ENCODE data around the gene LRRC4C.

LRRC4C gene

GRCh38 chr11:41045266-41045665 is 414.2 kb downstream of the LRRC4C start:
- H3K18ac ChIP-seq (ENCODE audit: low read length), result no peak overlapping the region
- H3K4me1 ChIP-seq (ENCODE audit: control insufficient read depth in 1 of 2, insufficient read depth in 2 of 2, low read length in 2 of 2), result no peaks in the 10 kb centered on the region
- H3K23ac ChIP-seq (ENCODE audit: low read length), result no peak overlapping the region
- no peak overlapping the region for H3K14ac ChIP-seq (ENCODE audit: low read length)
- no peaks in the 10 kb centered on the region for H3K36me3 ChIP-seq (ENCODE audit: control insufficient read depth in 1 of 2, insufficient read depth in 2 of 2, low read length in 2 of 2)
- H4K12ac ChIP-seq (ENCODE audit: low read depth, low read length), result no peak overlapping the region
- H4K91ac ChIP-seq (ENCODE audit: low read depth, low read length), result no peak overlapping the region
- no peaks in the 10 kb centered on the region for H3K27me3 ChIP-seq (ENCODE audit: insufficient read depth, low read length)
- H3K9ac ChIP-seq (ENCODE audit: low read length), result no peak overlapping the region
- no peaks in the 10 kb centered on the region for H3K9me3 ChIP-seq (ENCODE audit: insufficient read depth, low read depth, low read length)
- H2BK5ac ChIP-seq (ENCODE audit: low read depth, low read length, poor library complexity), result no peak overlapping the region
- H2AK5ac ChIP-seq (ENCODE audit: low read length), result no peak overlapping the region
- DNase-seq, result no peak
- no CpG with 5 or more reads among the region's 5 CpGs for WGBS (ENCODE audit: extremely low coverage, insufficient coverage, insufficient read length)
- no peak overlapping the region for H3K4me3 ChIP-seq (ENCODE audit: low read depth, low read length)
- no peak overlapping the region for H3K27ac ChIP-seq (ENCODE audit: low read depth, low read length)
- no peak overlapping the region for H2BK120ac ChIP-seq (ENCODE audit: insufficient read depth, low read length, poor library complexity)
- H4K8ac ChIP-seq (ENCODE audit: low read depth, low read length), result no peak overlapping the region
- H3K4me2 ChIP-seq (ENCODE audit: low read length), result no peak overlapping the region
- H2AFZ ChIP-seq (ENCODE audit: insufficient read depth, low read length, poor library complexity), result no peak overlapping the region
- H3K79me2 ChIP-seq (ENCODE audit: control insufficient read depth, insufficient read depth, low read length, poor library complexity), result no peaks in the 10 kb centered on the region
- no peaks in the 10 kb centered on the region for H3K79me1 ChIP-seq (ENCODE audit: low read length)
- H3K4ac ChIP-seq (ENCODE audit: low read depth, low read length), result no peak overlapping the region
- H2BK12ac ChIP-seq (ENCODE audit: low read length), result no peak overlapping the region

- Histone ChIP-seq H3K36me3 (ENCODE audit: control insufficient read depth in 1 of 2, insufficient read depth in 2 of 2, low read length in 2 of 2) (no peaks in the 10 kb centered on the region), H3K9me3 (ENCODE audit: insufficient read depth, low read depth, low read length) (no peaks in the 10 kb centered on the region), H3K4me3 (ENCODE audit: low read depth, low read length) (no peak overlapping the region), H4K8ac (ENCODE audit: low read depth, low read length) (no peak overlapping the region), H3K79me2 (ENCODE audit: control insufficient read depth, insufficient read depth, low read length, poor library complexity) (no peaks in the 10 kb centered on the region), H3K14ac (ENCODE audit: low read length) (no peak overlapping the region), H2AFZ (ENCODE audit: insufficient read depth, low read length, poor library complexity) (no peak overlapping the region), H3K4me2 (ENCODE audit: low read length) (no peak overlapping the region), H3K27ac (ENCODE audit: low read depth, low read length) (no peak overlapping the region), H3K9ac (ENCODE audit: low read length) (no peak overlapping the region), H4K12ac (ENCODE audit: low read depth, low read length) (no peak overlapping the region), H3K79me1 (ENCODE audit: low read length) (no peaks in the 10 kb centered on the region), H2BK120ac (ENCODE audit: insufficient read depth, low read length, poor library complexity) (no peak overlapping the region), H3K27me3 (ENCODE audit: insufficient read depth, low read length) (no peaks in the 10 kb centered on the region), H3K4ac (ENCODE audit: low read depth, low read length) (no peak overlapping the region), H4K91ac (ENCODE audit: low read depth, low read length) (no peak overlapping the region), H2BK12ac (ENCODE audit: low read length) (no peak overlapping the region), H2BK5ac (ENCODE audit: low read depth, low read length, poor library complexity) (no peak overlapping the region), H2AK5ac (ENCODE audit: low read length) (no peak overlapping the region), H3K23ac (ENCODE audit: low read length) (no peak overlapping the region), H3K4me1 (ENCODE audit: control insufficient read depth in 1 of 2, insufficient read depth in 2 of 2, low read length in 2 of 2) (no peaks in the 10 kb centered on the region), H3K18ac (ENCODE audit: low read length) (no peak overlapping the region)
- DNase-seq, result no peak
- WGBS (ENCODE audit: extremely low coverage, insufficient coverage, insufficient read length), result no CpG with 5 or more reads among the region's 2 CpGs
Observed at GRCh38 chr11:41044747-41045146, 414.7 kb downstream of the LRRC4C start.

GRCh38 chr11:41042688-41043087 is 416.8 kb downstream of the LRRC4C start:
- Histone ChIP-seq H3K36me3 (ENCODE audit: control insufficient read depth in 1 of 2, insufficient read depth in 2 of 2, low read length in 2 of 2) (no peaks in the 10 kb centered on the region), H4K91ac (ENCODE audit: low read depth, low read length) (no peak overlapping the region), H3K18ac (ENCODE audit: low read length) (no peak overlapping the region), H2AK5ac (ENCODE audit: low read length) (no peak overlapping the region), H2AFZ (ENCODE audit: insufficient read depth, low read length, poor library complexity) (no peak overlapping the region), H2BK12ac (ENCODE audit: low read length) (no peak overlapping the region), H3K4ac (ENCODE audit: low read depth, low read length) (no peak overlapping the region), H3K79me2 (ENCODE audit: control insufficient read depth, insufficient read depth, low read length, poor library complexity) (no peaks in the 10 kb centered on the region), H3K27ac (ENCODE audit: low read depth, low read length) (no peak overlapping the region), H3K4me3 (ENCODE audit: low read depth, low read length) (no peak overlapping the region), H4K8ac (ENCODE audit: low read depth, low read length) (no peak overlapping the region), H3K9me3 (ENCODE audit: insufficient read depth, low read depth, low read length) (no peaks in the 10 kb centered on the region), H3K4me2 (ENCODE audit: low read length) (no peak overlapping the region), H3K23ac (ENCODE audit: low read length) (no peak overlapping the region), H4K12ac (ENCODE audit: low read depth, low read length) (no peak overlapping the region), H3K9ac (ENCODE audit: low read length) (no peak overlapping the region), H3K14ac (ENCODE audit: low read length) (no peak overlapping the region), H2BK120ac (ENCODE audit: insufficient read depth, low read length, poor library complexity) (no peak overlapping the region), H2BK5ac (ENCODE audit: low read depth, low read length, poor library complexity) (no peak overlapping the region), H3K27me3 (ENCODE audit: insufficient read depth, low read length) (no peaks in the 10 kb centered on the region), H3K79me1 (ENCODE audit: low read length) (no peaks in the 10 kb centered on the region), H3K4me1 (ENCODE audit: control insufficient read depth in 1 of 2, insufficient read depth in 2 of 2, low read length in 2 of 2) (no peaks in the 10 kb centered on the region)
- WGBS (ENCODE audit: extremely low coverage, insufficient coverage, insufficient read length), result no CpG with 5 or more reads among the region's 3 CpGs
- no peak for DNase-seq

- H3K4me2 ChIP-seq (ENCODE audit: low read length), result no peak overlapping the region
- no peaks in the 10 kb centered on the region for H3K36me3 ChIP-seq (ENCODE audit: control insufficient read depth in 1 of 2, insufficient read depth in 2 of 2, low read length in 2 of 2)
- H2BK12ac ChIP-seq (ENCODE audit: low read length), result no peak overlapping the region
- H3K18ac ChIP-seq (ENCODE audit: low read length), result no peak overlapping the region
- no CpG with 5 or more reads among the region's 1 CpG for WGBS (ENCODE audit: extremely low coverage, insufficient coverage, insufficient read length)
- H4K91ac ChIP-seq (ENCODE audit: low read depth, low read length), result no peak overlapping the region
- H2AFZ ChIP-seq (ENCODE audit: insufficient read depth, low read length, poor library complexity), result no peak overlapping the region
- no peak overlapping the region for H4K8ac ChIP-seq (ENCODE audit: low read depth, low read length)
- no peak overlapping the region for H3K9ac ChIP-seq (ENCODE audit: low read length)
- H3K4me3 ChIP-seq (ENCODE audit: low read depth, low read length), result no peak overlapping the region
- H2BK120ac ChIP-seq (ENCODE audit: insufficient read depth, low read length, poor library complexity), result no peak overlapping the region
- no peak overlapping the region for H3K23ac ChIP-seq (ENCODE audit: low read length)
- H3K27me3 ChIP-seq (ENCODE audit: insufficient read depth, low read length), result no peaks in the 10 kb centered on the region
- H3K4me1 ChIP-seq (ENCODE audit: control insufficient read depth in 1 of 2, insufficient read depth in 2 of 2, low read length in 2 of 2), result no peaks in the 10 kb centered on the region
- no peaks in the 10 kb centered on the region for H3K79me2 ChIP-seq (ENCODE audit: control insufficient read depth, insufficient read depth, low read length, poor library complexity)
- H3K4ac ChIP-seq (ENCODE audit: low read depth, low read length), result no peak overlapping the region
- no peaks in the 10 kb centered on the region for H3K79me1 ChIP-seq (ENCODE audit: low read length)
- no peaks in the 10 kb centered on the region for H3K9me3 ChIP-seq (ENCODE audit: insufficient read depth, low read depth, low read length)
- DNase-seq, result no peak
- no peak overlapping the region for H2AK5ac ChIP-seq (ENCODE audit: low read length)
- H3K14ac ChIP-seq (ENCODE audit: low read length), result no peak overlapping the region
- no peak overlapping the region for H4K12ac ChIP-seq (ENCODE audit: low read depth, low read length)
- no peak overlapping the region for H3K27ac ChIP-seq (ENCODE audit: low read depth, low read length)
- no peak overlapping the region for H2BK5ac ChIP-seq (ENCODE audit: low read depth, low read length, poor library complexity)
Observed at GRCh38 chr11:41040474-41040873, 419.0 kb downstream of the LRRC4C start.
